Gastrocnemius medialis (tissue), 4 donors: ENCODE data around the gene SPOCK1.

Source experiments
- CTCF ChIP-seq, 5 experiments: fragments of 450-650 bp in 3 of 5; fragments of 200-600 bp in 2 of 5; sonication (generic) in 2 of 5; IDR thresholded peaks in 4 of 5; conservative IDR thresholded peaks in 1 of 5; 1 replicate in 4 of 5; 2 replicates in 1 of 5; pipeline ENCODE4 v1.5.1; 2016 to 2019; ENCODE audit warnings: antibody characterized with exemption in 5 of 5, mild to moderate bottlenecking in 3 of 5, moderate library complexity in 3 of 5
- POLR2A ChIP-seq, 2 donors: fragments of 450-650 bp; IDR thresholded peaks; one replicate each; pipeline ENCODE4 v1.6.1; 2017; ENCODE audit warnings: antibody characterized with exemption in 2 of 2, mild to moderate bottlenecking in 2 of 2, moderate library complexity in 2 of 2

- TF ChIP-seq POLR2A (IDR thresholded peaks at IDR 0.05) (no peak), CTCF (IDR thresholded peaks at IDR 0.05 in 4 of 5, conservative IDR thresholded peaks at IDR 0.05 in 1 of 5) (no peak)
These were observed 263.9 kb downstream of the SPOCK1 start for GRCh38 chr5:137234973-137235943.
